HG03097 (cell line): Measurements from ENCODE around the gene CACNA1B.

Experiments
- ATAC-seq: cut with Tn5 transposase; IDR thresholded peaks from one replicate; pipeline ENCODE4 v1.9.1; 2021; ENCODE audit not compliant: unreplicated experiment, low FRiP score

Gene CACNA1B

DNA sequence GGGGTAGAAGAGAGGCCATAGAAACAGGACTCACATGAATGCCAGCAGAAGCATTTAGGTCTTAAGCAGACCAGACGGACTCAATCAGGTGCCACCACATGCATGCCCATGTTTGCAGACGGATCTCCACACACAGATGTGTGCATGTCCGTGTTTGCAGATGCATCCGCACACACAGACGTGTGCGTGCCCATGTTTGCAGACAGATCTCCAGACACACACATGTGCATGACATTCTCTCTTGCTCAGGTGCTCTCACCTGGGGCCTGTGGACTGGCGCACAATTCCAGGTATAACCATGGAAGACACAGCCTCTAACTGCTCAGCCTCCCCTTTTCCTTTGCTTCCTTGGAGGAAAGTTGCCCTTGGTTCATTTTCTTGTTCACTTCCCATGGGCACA lies 148.3 kb downstream of the CACNA1B start:
- no peak for ATAC-seq

GRCh38 chr9:138028596-138028995 lies 151.0 kb downstream of the CACNA1B start:
- ATAC-seq = no peak

DNA sequence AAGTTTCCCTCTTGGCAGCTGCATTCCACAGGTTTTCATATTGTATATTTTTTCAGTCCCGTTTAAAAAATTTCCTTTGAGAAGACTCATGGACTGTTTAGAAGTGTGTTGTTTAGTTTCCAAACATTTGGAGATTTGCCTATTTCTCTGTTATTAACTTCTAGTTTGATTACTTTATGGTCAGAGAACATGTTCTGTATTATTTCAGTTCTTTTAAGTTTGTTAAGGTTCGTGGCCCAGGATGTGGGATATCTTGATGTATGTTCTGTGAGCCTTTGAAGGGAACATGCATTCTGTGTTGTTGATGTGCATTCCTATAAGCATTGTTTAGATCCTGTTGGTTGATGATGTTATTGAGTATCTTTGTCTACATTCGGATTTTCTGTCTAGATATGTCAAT lies 153.6 kb downstream of the CACNA1B start:
- ATAC-seq = no peak

GRCh38 chr9:138033950-138034349 lies 156.4 kb downstream of the CACNA1B start:
- ATAC-seq = no peak

DNA sequence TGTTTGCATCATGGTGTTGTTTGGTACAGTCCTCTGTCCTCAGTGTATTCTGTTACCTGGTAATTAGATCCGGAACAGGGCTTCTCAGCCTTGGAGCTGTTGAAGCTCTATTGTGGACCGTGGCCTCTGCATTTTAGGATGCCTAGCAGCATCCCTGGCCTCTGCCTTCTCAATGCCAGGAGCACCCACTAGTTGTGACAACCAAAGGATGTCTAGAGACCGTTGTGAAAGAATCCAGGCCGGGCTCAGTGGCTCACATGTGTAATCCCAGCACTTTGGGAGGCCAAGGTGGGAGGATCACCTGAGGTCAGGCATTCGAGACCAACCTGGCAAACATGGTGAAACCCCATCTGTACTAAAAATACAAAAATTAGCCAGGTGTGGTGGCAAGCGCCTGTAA lies 159.6 kb downstream of the CACNA1B start:
- no peak for ATAC-seq

DNA sequence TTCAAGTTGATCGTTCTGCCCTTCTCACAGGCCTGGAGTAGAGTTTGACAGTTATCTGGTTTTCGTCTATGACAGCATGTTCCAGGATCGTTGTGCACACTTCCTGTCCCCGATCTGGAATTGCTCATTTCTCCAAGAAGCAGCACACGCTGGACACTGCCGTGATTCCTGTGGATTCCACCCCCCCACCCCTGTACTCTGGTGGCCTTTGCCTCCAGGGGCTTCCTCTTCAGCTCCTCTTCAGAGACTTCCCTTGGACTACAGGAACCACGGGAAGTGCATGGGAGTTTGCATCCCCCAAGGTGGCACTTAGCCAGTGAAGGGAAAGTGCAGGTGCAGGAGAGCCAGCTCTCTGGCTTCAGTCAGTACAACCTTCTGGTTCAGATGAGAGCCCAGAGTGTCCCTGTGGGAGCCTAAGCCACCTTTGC lies 160.7 kb downstream of the CACNA1B start:
- ATAC-seq = no peak

DNA sequence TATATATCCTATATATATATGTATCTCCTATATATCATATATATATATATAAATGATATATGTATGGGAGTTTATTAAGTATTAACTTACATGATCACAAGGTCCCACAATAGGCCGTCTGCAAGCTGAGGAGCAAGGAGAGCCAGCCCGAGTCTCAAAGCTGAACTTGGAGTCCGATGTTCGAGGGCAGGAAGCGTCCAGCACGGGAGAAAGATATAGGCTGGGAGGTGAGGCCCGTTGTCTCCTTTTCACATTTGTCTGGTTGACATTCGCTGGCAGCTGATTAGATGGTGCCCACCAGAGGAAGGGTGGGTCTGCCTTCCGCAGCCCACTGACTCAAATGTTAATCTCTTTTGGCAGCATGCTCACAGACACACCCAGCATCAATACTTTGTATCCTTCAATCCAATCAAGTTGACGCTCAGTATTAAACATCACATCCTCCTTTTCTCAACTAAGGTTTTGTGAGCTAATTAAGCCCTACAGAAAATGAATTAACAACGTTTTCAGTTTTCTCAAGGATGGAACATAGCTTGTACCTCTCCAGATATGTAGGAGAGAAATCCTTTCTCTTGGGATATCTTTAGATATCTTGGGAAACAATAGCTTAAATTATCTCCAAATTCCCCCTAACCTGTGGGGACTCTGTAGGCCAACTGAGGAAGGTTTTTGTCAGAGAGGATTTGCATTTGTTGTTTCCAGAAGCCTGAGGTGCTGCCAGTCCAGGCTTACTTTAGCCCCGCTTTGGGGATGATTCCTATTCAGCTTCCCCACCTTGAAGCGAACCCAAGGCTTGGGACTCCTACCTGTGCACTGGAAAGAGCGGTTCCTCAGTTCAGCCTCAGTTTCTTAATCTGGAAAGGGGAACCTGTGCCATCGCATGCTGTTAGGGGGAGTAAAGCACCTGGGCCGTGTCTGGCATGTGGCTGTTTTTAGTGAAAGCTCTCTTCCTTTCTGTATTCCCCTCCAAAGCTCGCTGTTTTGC lies 163.2 kb downstream of the CACNA1B start:
- ATAC-seq = no peak

DNA sequence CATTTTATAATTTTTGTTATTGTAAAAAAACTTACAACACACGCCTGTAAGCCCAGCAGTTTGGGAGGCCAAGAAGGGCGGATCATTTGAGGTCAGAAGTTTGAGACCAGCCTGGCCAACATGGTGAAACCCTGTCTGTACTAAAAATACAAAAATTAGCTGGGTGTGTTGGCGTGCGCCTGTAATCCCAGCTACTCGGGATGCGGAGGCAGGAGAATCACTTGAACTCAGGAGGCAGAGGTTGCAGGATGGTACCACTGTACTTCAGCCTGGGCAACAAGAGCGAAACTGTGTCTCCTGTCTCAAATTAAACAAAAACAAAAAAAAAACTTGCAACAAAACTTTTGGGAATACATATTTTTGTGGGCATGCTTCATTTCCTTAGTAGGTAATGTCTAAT lies 164.6 kb downstream of the CACNA1B start:
- ATAC-seq = no peak

- ATAC-seq = no peak
Observed at GRCh38 chr9:138042640-138043039, 165.1 kb downstream of the CACNA1B start.

GRCh38 chr9:138043061-138043410 lies 165.5 kb downstream of the CACNA1B start:
- no peak for ATAC-seq

DNA sequence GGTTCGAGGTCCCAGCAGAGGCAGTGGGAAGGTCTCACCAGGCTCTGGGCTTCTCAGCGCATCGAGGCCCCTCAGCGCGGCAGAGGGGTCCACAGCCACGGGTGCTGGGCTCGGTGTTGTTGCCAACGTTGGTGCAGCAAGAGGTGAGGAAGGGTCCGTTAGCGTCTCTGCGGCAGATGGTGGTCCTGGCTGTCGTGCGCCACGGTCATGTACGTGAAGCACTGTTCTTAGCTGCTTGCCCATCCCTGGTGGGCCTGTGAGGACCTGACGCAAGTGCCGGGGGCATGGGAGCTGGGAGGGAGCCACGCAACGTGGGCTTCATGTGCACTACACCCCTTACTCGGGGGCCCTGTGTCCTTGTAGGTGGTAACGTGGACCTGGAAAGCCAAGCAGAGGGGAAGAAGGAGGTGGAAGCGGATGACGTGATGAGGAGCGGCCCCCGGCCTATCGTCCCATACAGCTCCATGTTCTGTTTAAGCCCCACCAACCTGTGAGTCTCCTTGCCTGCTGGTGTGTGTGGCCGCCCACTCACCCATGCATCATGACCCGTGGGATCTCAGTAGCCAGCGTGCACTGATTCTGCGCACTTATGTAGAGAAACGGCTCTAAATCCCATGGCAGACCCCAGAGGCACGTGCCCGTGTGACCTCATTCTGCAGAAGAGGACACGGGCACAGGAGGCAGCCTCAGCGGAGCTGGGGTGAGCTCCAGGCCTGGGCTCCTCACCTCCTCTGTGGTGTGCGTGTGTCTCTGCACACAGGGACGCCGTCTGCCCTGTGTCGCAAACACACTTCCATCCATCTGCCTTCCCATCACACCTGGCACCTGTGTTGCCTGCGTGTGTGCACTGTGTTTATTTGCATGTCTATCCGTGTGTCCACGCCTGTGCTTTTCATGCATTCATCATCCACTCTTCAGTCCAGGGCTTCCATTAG lies 166.1 kb downstream of the CACNA1B start:
- no peak for ATAC-seq

DNA sequence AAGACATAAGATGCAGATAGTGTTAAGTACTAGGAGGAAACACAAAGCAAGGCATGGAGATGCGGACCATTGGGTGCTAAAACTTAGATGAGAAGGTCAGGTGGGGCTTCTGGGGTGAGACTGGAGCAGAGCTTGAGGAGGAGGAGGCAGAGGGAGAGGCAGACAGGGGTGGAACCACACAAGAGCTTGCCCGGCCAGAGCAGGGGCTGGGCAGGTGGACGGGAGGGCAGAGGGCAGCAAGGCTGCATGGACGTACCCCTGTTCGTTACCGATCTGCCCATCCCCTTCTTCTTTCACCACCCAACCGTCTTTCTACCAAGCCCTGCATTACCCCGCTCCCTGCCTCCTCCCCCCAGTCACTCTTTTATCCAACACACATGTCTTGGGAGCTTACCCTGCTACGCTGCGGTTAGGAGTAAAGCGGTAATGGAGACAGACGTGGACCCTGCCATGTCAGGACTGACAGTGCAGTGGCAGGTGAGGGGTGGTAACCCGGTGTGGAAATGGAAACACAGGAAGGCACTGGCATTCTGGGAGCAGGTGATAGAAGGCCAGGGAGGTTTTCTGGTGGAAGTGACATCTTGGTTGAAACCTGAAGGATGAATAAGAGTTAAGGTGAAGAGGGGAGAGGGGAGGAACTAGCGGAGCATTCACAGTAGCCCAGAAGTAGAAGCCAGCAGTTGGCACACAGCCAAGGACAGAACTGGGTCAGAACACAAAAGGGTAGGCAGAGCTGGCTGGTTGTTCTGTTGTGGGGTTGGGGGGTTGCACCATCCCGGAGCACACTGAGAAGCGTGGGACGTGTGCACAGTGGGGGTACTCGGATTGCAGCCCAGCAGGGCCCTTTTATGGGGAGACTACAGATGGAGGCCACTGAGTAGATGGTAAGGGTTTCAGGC lies 167.2 kb downstream of the CACNA1B start:
- ATAC-seq = no peak

DNA sequence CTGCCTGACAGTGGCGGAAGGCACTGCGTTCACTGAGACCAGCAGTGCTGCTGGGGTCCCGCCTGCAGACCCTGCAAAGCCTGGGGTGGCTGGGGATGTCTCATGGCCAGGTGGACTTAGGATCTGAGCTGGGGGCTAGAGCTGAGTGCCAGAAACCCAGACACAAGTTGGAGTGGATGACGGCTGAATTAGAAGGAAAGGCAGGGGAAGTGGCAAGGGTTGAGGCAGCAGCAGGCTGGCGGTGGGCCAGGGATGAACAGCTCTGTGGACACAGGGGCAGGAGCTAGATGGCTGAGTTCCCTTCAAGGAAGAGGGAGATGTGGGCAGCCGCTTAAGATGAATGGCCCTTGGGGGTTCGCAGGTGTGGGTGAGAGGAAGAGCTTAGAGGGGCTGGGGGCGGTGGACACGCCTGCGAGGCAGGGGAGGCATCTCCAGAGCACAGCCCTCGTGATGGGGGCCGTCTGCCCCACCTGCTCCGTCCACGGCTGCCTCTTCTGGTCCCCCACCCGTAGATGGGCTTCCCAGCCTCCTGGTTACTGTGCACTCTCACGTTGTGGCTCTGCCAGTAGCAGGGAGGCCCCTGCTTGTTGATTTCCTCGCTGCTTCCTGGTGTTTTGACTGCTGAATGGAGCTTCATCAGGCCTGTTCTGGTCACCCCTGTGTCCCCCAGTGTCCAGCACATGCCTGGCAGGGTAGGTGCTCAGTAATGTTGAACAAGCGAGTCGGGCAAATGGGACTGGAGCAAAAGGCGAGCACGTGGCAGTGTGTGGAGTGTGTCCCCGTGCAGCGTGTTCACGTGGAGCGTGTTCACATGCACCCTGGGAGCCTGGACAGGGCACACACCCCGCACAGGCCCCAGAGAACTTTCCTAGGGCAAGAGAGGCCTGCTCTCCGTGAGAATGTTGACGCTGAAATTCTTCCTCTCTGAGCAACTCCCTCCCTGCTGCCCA lies 168.2 kb downstream of the CACNA1B start:
- ATAC-seq = no peak

- ATAC-seq = no peak
Observed at GRCh38 chr9:138046641-138047301, 169.2 kb downstream of the CACNA1B start.

DNA sequence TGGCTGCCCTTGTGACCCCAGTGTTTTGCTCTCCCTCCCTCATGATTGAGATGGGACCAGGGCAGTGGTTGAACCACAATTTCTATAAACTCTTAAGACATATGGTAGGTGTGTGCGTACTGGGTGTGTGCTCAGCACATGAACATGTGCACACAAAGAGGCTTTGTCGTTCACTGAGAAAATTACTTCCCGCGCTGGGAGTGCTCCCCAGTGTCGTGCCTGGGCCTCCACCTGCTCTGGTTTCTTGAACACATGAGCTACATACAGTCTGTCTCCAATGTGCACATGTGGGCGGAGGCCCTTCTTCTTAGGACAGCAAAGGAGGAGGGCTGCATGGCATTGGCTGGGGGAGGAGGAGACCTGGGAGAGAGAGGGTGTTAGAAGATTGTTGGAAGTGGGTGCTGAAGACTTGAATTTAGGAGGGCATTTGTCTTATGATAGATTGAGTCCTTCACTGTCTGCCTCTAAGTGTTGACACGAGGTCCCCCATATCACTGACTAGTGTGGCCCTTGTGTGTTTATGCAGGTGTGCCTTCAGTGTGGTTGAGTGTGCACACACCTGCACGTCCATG lies 170.0 kb downstream of the CACNA1B start:
- no peak for ATAC-seq

DNA sequence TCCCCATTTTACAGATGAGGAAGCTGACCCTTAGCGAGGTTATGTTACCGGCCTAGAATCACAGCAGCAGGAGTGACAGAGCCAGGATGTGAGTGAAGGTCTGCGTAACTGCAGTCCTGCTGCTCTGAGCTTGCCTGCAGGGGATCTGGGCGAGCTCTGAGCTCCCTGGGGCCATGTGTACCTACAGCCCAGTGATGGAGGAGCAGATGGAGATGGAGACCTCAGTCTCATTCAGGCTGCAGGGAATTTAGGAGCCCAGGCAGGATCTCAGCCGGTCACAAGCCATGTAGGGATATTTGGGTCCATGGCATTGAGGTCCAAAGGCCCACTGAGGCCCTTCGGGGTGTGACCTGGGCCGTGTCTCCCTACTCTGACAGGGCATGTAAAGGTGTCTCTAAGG lies 170.6 kb downstream of the CACNA1B start:
- ATAC-seq = no peak

- ATAC-seq = no peak
Observed at GRCh38 chr9:138049085-138049778, 171.7 kb downstream of the CACNA1B start.
